Esophagus squamous epithelium (tissue), 4 donors: ENCODE data around the gene POLE4.

Experiments
- POLR2A ChIP-seq, 4 donors: fragments of 450-650 bp; IDR thresholded peaks; one replicate each; pipeline ENCODE4 v1.6.1; 2017; ENCODE audit warnings: antibody characterized with exemption in 4 of 4, mild to moderate bottlenecking in 4 of 4, moderate library complexity in 3 of 4
- TF ChIP-seq, protein P1 (sequence below), 6 experiments: fragments of 450-650 bp in 4 of 6; fragments of 200-600 bp in 2 of 6; sonication (generic) in 2 of 6; IDR thresholded peaks; one replicate each; pipeline ENCODE4 v1.5.1; 2016 to 2019; ENCODE audit warnings: antibody characterized with exemption in 6 of 6, mild to moderate bottlenecking in 4 of 6, moderate library complexity in 4 of 6

- TF ChIP-seq, protein P1, sequence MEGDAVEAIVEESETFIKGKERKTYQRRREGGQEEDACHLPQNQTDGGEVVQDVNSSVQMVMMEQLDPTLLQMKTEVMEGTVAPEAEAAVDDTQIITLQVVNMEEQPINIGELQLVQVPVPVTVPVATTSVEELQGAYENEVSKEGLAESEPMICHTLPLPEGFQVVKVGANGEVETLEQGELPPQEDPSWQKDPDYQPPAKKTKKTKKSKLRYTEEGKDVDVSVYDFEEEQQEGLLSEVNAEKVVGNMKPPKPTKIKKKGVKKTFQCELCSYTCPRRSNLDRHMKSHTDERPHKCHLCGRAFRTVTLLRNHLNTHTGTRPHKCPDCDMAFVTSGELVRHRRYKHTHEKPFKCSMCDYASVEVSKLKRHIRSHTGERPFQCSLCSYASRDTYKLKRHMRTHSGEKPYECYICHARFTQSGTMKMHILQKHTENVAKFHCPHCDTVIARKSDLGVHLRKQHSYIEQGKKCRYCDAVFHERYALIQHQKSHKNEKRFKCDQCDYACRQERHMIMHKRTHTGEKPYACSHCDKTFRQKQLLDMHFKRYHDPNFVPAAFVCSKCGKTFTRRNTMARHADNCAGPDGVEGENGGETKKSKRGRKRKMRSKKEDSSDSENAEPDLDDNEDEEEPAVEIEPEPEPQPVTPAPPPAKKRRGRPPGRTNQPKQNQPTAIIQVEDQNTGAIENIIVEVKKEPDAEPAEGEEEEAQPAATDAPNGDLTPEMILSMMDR (IDR thresholded peaks at IDR 0.05) = no peak
- TF ChIP-seq POLR2A (IDR thresholded peaks at IDR 0.05) = no peak
Measured at GRCh38 chr2:74921236-74921736, 37.2 kb upstream of the POLE4 start.
